Adrenal gland (tissue), 12 donors: ENCODE data around the gene RAD23A. TPM values are rescaled to one million over a fixed set of nuclear protein-coding genes. Genes with fewer than 3 reads are reported as not detected.

Experiments used
- DNase-seq, 7 donors: peaks; one replicate each; pipeline ENCODE4 v3.0.0-alpha.2; 2019 to 2020
- H3K27ac ChIP-seq, 5 donors: fragments of 200-600 bp; sonication (generic) in 4 of 5; 1 replicate in 3 of 5; 2 replicates in 2 of 5; pipeline versions ENCODE4 v1.5.1 to v1.8.0; 2016 to 2020; ENCODE audit warnings: mild to moderate bottlenecking in 1 of 5
- H3K27me3 ChIP-seq: fragments of 200-600 bp; 2 replicates; pipeline ENCODE4 v1.8.0; 2021
- H3K36me3 ChIP-seq, 2 donors: fragments of 200-600 bp; replicated peaks in 1 of 2; 1 replicate in 1 of 2; 2 replicates in 1 of 2; pipeline versions ENCODE4 v1.5.1 to v1.8.0; 2018 to 2022
- H3K4me1 ChIP-seq, 2 donors: fragments of 200-600 bp; replicated peaks in 1 of 2; 1 replicate in 1 of 2; 2 replicates in 1 of 2; pipeline versions ENCODE4 v1.5.1 to v1.8.0; 2018 to 2021
- H3K4me3 ChIP-seq, 4 donors: fragments of 200-600 bp; sonication (generic) in 3 of 4; one replicate each; pipeline ENCODE4 v1.5.1; 2016 to 2018
- H3K9me3 ChIP-seq, 3 donors: fragments of 200-600 bp; sonication (generic) in 1 of 3; replicated peaks in 1 of 3; 1 replicate in 2 of 3; 2 replicates in 1 of 3; pipeline versions ENCODE4 v1.5.1 to v1.8.0; 2016 to 2021
- CTCF ChIP-seq, 6 experiments: fragments of 450-650 bp in 4 of 6; fragments of 200-600 bp in 2 of 6; sonication (generic) in 1 of 6; IDR thresholded peaks; 1 replicate in 5 of 6; 2 replicates in 1 of 6; pipeline versions ENCODE4 v1.5.1 to v1.8.0; 2016 to 2021; ENCODE audit warnings: antibody characterized with exemption in 6 of 6, mild to moderate bottlenecking in 2 of 6, moderate library complexity in 1 of 6
- POLR2A ChIP-seq, 2 donors: fragments of 450-650 bp; IDR thresholded peaks; one replicate each; pipeline ENCODE4 v1.6.1; 2017; ENCODE audit warnings: antibody characterized with exemption in 2 of 2, mild to moderate bottlenecking in 2 of 2, moderate library complexity in 1 of 2
- WGBS, 4 donors: extraction: QIAGEN DNeasy Blood & Tissue Kit in 2 of 4; methylation state at CpG; one replicate each; pipeline versions ENCODE4 v1.1.5 to v1.1.7; 2013 to 2017; 5-methylcytosine and 5-hydroxymethylcytosine counted together
- intact Hi-C, 2 donors: fragments of 100-400 bp; cut with DNase I; formaldehyde crosslinking; loops; one replicate each; pipeline versions ENCODE4 v1.14.1 to v1.15.0; 2022 to 2023
- polyA plus RNA-seq, 3 donors: library from polyadenylated mRNA; stranded (reverse); fragments of 200-250 nt in 2 of 3; fragments of 350-450 nt in 1 of 3; fragmentation: Illumina TruSeq in 1 of 3; extraction: RNeasy Lipid Tissue Mini Kit (QIAGEN cat#74804) in 1 of 3; gene quantifications; one replicate each; pipeline ENCODE4 v1.2.3, GENCODE V29; 2013 to 2014
- total RNA-seq, 9 donors: library from RNA; depleted of rRNA in 4 of 9; stranded (reverse); fragments of >200 nt in 4 of 9; fragments of 120-200 nt in 1 of 9; fragmentation: NEBNext Ultra II Directional in 1 of 9; extraction: Animal tissue kit (Norgen Biotek cat#: 25700) in 1 of 9; gene quantifications; one replicate each; pipeline versions ENCODE4 v1.1.0 to v1.2.4, GENCODE V29; 2013 to 2023
- donor health status: healthy with polysubstance abuse.
- donor health status: Bipolar disorder and iron deficiency.
- donor health status: DM: yes; HTN: yes; CAD: no.
- donor health status: DM: no; HTN: no; CAD: no.
- donor health status: DM: no; HTN: no; CAD: no.
- donor health status: DM: yes; HTN: yes; CAD: no.

Gene RAD23A
- total and polyA plus RNA-seq, 12 donors, result 66.5 to 240 (median 112) TPM

DNA sequence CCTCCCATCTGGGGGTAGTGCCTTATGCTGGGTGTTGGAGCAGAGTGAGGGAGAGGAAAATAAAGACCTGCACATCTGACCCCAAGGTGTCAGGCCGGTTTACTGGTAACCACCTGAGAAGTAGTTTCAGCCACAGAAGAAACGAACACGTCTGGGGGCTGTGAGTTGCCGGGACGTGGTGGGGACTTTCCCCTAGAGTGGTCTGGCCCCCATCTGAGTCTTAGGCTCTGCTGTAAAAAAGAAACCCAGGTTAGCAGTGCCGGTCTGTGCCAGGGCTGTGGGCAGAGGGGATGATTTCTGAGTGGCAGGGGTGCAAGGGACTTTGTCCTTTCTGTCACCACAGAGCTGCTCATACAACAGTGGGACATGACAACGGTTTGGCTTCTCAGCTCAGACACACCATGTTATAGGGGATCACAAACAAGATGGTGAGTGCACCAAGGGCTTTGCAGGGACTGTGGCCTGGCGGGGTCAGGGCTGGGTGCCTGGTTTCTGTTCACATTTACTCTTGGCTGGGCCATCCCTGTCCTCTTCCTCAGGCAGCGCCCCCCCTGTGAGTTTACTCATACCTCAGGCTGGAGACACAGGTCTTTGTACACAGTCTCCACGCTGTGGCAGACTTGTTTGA, 45.7 kb upstream of the RAD23A start:
- Histone ChIP-seq H3K4me3 (no peak overlapping the region), H3K4me1 (no peaks in the 10 kb centered on the region), H3K36me3 (peaks cover 0 to 8% of the 10 kb centered on the region in 2 donors), H3K9me3 (no peaks in the 10 kb centered on the region), H3K27me3 (no peaks in the 10 kb centered on the region), H3K27ac (no peak overlapping the region)
- TF ChIP-seq POLR2A (IDR thresholded peaks at IDR 0.05) (no peak), CTCF (IDR thresholded peaks at IDR 0.05) (no peak)
- DNase-seq, result no peak
- intact Hi-C loops, result no loop called here
- WGBS, 4 donors, result 91 to 95% (median 92%) methylated on average over 9 to 10 of the region's 10 CpGs

- Histone ChIP-seq H3K9me3 (no peaks in the 10 kb centered on the region), H3K4me3 (no peak overlapping the region), H3K4me1 (peaks cover 0 to 1% of the 10 kb centered on the region in 2 donors), H3K36me3 (no peaks in the 10 kb centered on the region), H3K27me3 (no peaks in the 10 kb centered on the region), H3K27ac (no peak overlapping the region)
- intact Hi-C loops, result no loop called here
- TF ChIP-seq CTCF (IDR thresholded peaks at IDR 0.05), result no peak
- TF ChIP-seq POLR2A (IDR thresholded peaks at IDR 0.05), result no peak
- 87 to 96% (median 90%) methylated on average over 6 to 9 of the region's 9 CpGs for WGBS, 4 donors
- no peak for DNase-seq
Measured at GRCh38 chr19:12907166-12907565, 38.5 kb upstream of the RAD23A start.

DNA sequence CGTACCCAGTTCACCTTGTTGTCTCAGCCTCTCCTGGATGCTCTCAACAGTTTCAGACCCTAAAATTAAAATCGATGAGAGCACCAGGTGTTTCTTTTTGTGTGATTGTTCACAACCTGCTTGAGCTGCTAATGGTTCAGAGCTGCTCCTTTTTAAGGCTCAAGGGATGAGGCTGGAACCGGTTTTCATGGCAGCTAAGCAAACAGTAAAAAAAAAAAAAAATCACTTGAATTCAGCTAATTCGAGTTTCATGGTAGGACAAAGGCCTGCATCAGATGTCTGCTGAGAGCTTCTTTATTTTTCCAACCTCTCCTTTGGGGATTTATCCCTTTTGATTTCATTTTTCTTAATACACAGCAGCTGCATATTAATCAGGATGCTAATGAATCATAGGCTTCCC, 33.1 kb upstream of the RAD23A start:
- DNase-seq, result no peak
- TF ChIP-seq POLR2A (IDR thresholded peaks at IDR 0.05), result no peak
- no peak for TF ChIP-seq CTCF (IDR thresholded peaks at IDR 0.05)
- intact Hi-C loops, result no loop called here
- Histone ChIP-seq H3K36me3 (no peaks in the 10 kb centered on the region), H3K4me3 (no peak overlapping the region), H3K27ac (peak overlapping the region in 1 of 5 donors; percentile 61), H3K9me3 (no peaks in the 10 kb centered on the region), H3K4me1 (peaks cover 0 to 15% of the 10 kb centered on the region in 2 donors), H3K27me3 (no peaks in the 10 kb centered on the region)
- 51 to 61% (median 54%) methylated on average over 4 of the region's 4 CpGs for WGBS, 4 donors

- DNase-seq, result peak in 6 of 7 donors; percentile 57 to 85 (median 64)
- H3K4me3 ChIP-seq, result no peak overlapping the region
Measured at GRCh38 chr19:12913011-12913561, 32.6 kb upstream of the RAD23A start.

More at GRCh38 chr19:12913011-12913561, 32.6 kb upstream of the RAD23A start:
- H3K27me3 ChIP-seq, result no peaks in the 10 kb centered on the region
- H3K9me3 ChIP-seq, result no peaks in the 10 kb centered on the region
- WGBS, 4 donors, result 19 to 34% (median 27%) methylated on average over 13 to 22 of the region's 22 CpGs
- no peak for TF ChIP-seq CTCF (IDR thresholded peaks at IDR 0.05)
- no peak for TF ChIP-seq POLR2A (IDR thresholded peaks at IDR 0.05)
- intact Hi-C loops, result no loop called here
- no peaks in the 10 kb centered on the region for H3K36me3 ChIP-seq
- H3K4me1 ChIP-seq, result peaks cover 0 to 15% of the 10 kb centered on the region in 2 donors
- H3K27ac ChIP-seq, result peak overlapping the region in 3 of 5 donors; percentile 36 to 76 (median 61)
